Ovary (tissue), 9 donors: Measurements from ENCODE around the gene BCAS4. TPM values are rescaled to one million over a fixed set of nuclear protein-coding genes. Genes with fewer than 3 reads are reported as not detected.

Experiments
- DNase-seq, 5 donors: peaks; one replicate each; pipeline ENCODE4 v3.0.0-alpha.2; 2019 to 2020
- H3K27ac ChIP-seq, 2 donors: fragments of 200-600 bp; one replicate each; pipeline versions ENCODE4 v1.5.1 to v1.8.0; 2019 to 2022
- H3K27me3 ChIP-seq: fragments of 200-600 bp; one replicate; pipeline ENCODE4 v1.8.0; 2022
- H3K36me3 ChIP-seq: fragments of 200-600 bp; sonication (generic); one replicate; pipeline ENCODE4 v1.5.1; 2019
- H3K4me1 ChIP-seq: one replicate; pipeline ENCODE4 v1.8.1; 2013; ENCODE audit warnings: mild to moderate bottlenecking, moderate library complexity; ENCODE audit not compliant: insufficient read depth
- H3K4me3 ChIP-seq: fragments of 200-600 bp; sonication (generic); one replicate; pipeline ENCODE4 v1.5.1; 2017
- H3K9me3 ChIP-seq, 2 donors: fragments of 200-600 bp in 1 of 2; sonication (generic) in 1 of 2; one replicate each; pipeline versions ENCODE4 v1.5.1 to v1.8.1; 2013 to 2019; ENCODE audit warnings: mild to moderate bottlenecking in 1 of 2, moderate library complexity in 1 of 2
- CTCF ChIP-seq, 3 donors: fragments of 450-650 bp in 2 of 3; fragments of 200-600 bp in 1 of 3; IDR thresholded peaks; one replicate each; pipeline versions ENCODE4 v1.5.1 to v1.8.0; 2016 to 2022; ENCODE audit warnings: antibody characterized with exemption in 3 of 3, mild to moderate bottlenecking in 1 of 3
- EP300 ChIP-seq: sonication (generic); formaldehyde crosslinking; IDR thresholded peaks from one replicate; pipeline ENCODE4 v1.6.1; 2017; ENCODE audit warnings: antibody characterized with exemption
- POLR2A ChIP-seq: fragments of 450-650 bp; IDR thresholded peaks from one replicate; pipeline ENCODE4 v1.6.1; 2017; ENCODE audit warnings: antibody characterized with exemption, mild to moderate bottlenecking, moderate library complexity
- WGBS, 3 donors: extraction: QIAGEN DNeasy Blood & Tissue Kit in 1 of 3; methylation state at CpG; one replicate each; pipeline versions ENCODE4 v1.1.5 to v1.1.7; 2013 to 2017; 5-methylcytosine and 5-hydroxymethylcytosine counted together
- intact Hi-C, 4 donors: fragments of 100-400 bp; cut with DNase I; formaldehyde crosslinking; loops; one replicate each; pipeline versions ENCODE4 v1.11.0 to v1.15.1; 2022 to 2023
- polyA plus RNA-seq, 2 donors: library from polyadenylated mRNA; stranded (reverse); fragments of 200-250 nt in 1 of 2; fragments of 350-450 nt in 1 of 2; fragmentation: Illumina TruSeq in 1 of 2; extraction: RNeasy Lipid Tissue Mini Kit (QIAGEN cat#74804) in 1 of 2; gene quantifications; one replicate each; pipeline ENCODE4 v1.2.3, GENCODE V29; 2013 to 2014
- total RNA-seq, 7 donors: library from RNA; depleted of rRNA in 2 of 7; stranded (reverse); fragments of >200 nt in 2 of 7; fragmentation: NEBNext Ultra II Directional in 3 of 7; extraction: Animal tissue kit (Norgen Biotek cat#: 25700) in 3 of 7; gene quantifications; one replicate each; pipeline versions ENCODE4 v1.1.0 to v1.2.4, GENCODE V29; 2016 to 2023
- donor health status: DM: no; HTN: no; CAD: no; lungs with moderate emphysema.
- donor health status: DM: no; HTN: no; CAD: no.
- donor health status: Bipolar disorder and iron deficiency.
- donor health status: DM: yes; HTN: yes; CAD: no.
- donor health status: DM: no; HTN: no; CAD: no.
- donor health status: DM: yes; HTN: yes; CAD: no.

Gene BCAS4
- total and polyA plus RNA-seq, 9 donors, result 2.0 to 9.1 (median 3.1) TPM

GRCh38 chr20:50823319-50823718 lies 28.5 kb downstream of the BCAS4 start:
- WGBS, 3 donors, result 95% methylated on average over 6 of the region's 6 CpGs
- DNase-seq, result no peak
- Histone ChIP-seq H3K4me3 (no peak overlapping the region), H3K4me1 (peaks cover 2% of the 10 kb centered on the region), H3K27me3 (no peaks in the 10 kb centered on the region), H3K27ac (no peak overlapping the region), H3K9me3 (no peaks in the 10 kb centered on the region), H3K36me3 (no peaks in the 10 kb centered on the region)
- TF ChIP-seq EP300, result no peak
- no peak for TF ChIP-seq CTCF (IDR thresholded peaks at IDR 0.05)
- TF ChIP-seq POLR2A, result no peak
- intact Hi-C loops, result no loop called here

GRCh38 chr20:50824137-50824536 lies 29.3 kb downstream of the BCAS4 start:
- DNase-seq, result peak; percentile 43 to 79 (median 71)

GRCh38 chr20:50826121-50826520 lies 31.3 kb downstream of the BCAS4 start:
- intact Hi-C loops, result no loop called here
- Histone ChIP-seq H3K9me3 (no peaks in the 10 kb centered on the region), H3K27me3 (no peaks in the 10 kb centered on the region), H3K27ac (no peak overlapping the region), H3K36me3 (no peaks in the 10 kb centered on the region), H3K4me1 (no peaks in the 10 kb centered on the region), H3K4me3 (no peak overlapping the region)
- no peak for TF ChIP-seq CTCF (IDR thresholded peaks at IDR 0.05)
- no peak for TF ChIP-seq POLR2A
- TF ChIP-seq EP300, result no peak
- DNase-seq, result peak in 1 of 5 donors; percentile 36
- WGBS, 3 donors, result 11 to 26% (median 14%) methylated on average over 2 of the region's 2 CpGs

More at GRCh38 chr20:50824137-50824536, 29.3 kb downstream of the BCAS4 start:
- WGBS, 3 donors, result 20 to 25% (median 24%) methylated on average over 3 of the region's 3 CpGs
- H3K4me1 ChIP-seq, result no peaks in the 10 kb centered on the region
- H3K36me3 ChIP-seq, result no peaks in the 10 kb centered on the region
- no peaks in the 10 kb centered on the region for H3K9me3 ChIP-seq
- H3K27ac ChIP-seq, result no peak overlapping the region
- intact Hi-C loops, result no loop called here
- TF ChIP-seq POLR2A (no peak), EP300 (no peak), CTCF (IDR thresholded peaks at IDR 0.05) (no peak)
- no peak overlapping the region for H3K4me3 ChIP-seq
- H3K27me3 ChIP-seq, result no peaks in the 10 kb centered on the region

GRCh38 chr20:50828363-50829136 lies 33.7 kb downstream of the BCAS4 start:
- Histone ChIP-seq H3K27me3 (no peaks in the 10 kb centered on the region), H3K36me3 (no peaks in the 10 kb centered on the region), H3K4me3 (no peak overlapping the region), H3K27ac (no peak overlapping the region), H3K4me1 (no peaks in the 10 kb centered on the region), H3K9me3 (no peaks in the 10 kb centered on the region)
- intact Hi-C loops, result no loop called here
- TF ChIP-seq CTCF (IDR thresholded peaks at IDR 0.05) (no peak), POLR2A (no peak), EP300 (no peak)
- WGBS, 3 donors, result 88 to 92% (median 90%) methylated on average over 13 of the region's 13 CpGs
- no peak for DNase-seq
